ENCODE results near the gene CNBD2.
"Not testable (repeated sequence)": the region's sequence is repeated elsewhere in the genome, so short reads cannot be mapped to it uniquely, and the experiment has no call there.

The CNBD2 gene

GRCh38 chr20:36010076-36010475 is 41.7 kb downstream of the CNBD2 start:
- TF ChIP-seq, protein P1, sequence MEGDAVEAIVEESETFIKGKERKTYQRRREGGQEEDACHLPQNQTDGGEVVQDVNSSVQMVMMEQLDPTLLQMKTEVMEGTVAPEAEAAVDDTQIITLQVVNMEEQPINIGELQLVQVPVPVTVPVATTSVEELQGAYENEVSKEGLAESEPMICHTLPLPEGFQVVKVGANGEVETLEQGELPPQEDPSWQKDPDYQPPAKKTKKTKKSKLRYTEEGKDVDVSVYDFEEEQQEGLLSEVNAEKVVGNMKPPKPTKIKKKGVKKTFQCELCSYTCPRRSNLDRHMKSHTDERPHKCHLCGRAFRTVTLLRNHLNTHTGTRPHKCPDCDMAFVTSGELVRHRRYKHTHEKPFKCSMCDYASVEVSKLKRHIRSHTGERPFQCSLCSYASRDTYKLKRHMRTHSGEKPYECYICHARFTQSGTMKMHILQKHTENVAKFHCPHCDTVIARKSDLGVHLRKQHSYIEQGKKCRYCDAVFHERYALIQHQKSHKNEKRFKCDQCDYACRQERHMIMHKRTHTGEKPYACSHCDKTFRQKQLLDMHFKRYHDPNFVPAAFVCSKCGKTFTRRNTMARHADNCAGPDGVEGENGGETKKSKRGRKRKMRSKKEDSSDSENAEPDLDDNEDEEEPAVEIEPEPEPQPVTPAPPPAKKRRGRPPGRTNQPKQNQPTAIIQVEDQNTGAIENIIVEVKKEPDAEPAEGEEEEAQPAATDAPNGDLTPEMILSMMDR (IDR thresholded peaks at IDR 0.05; ENCODE audit: extremely low read depth, missing control alignments): no peak
- DNase-seq (ENCODE audit: low spot score): no peak

- DNase-seq (ENCODE audit: low spot score): no peak
- TF ChIP-seq, protein P1 (IDR thresholded peaks at IDR 0.05; ENCODE audit: extremely low read depth, missing control alignments): no peak
These were observed 42.4 kb downstream of the CNBD2 start for GRCh38 chr20:36010825-36011224.

- TF ChIP-seq, protein P1 (IDR thresholded peaks at IDR 0.05; ENCODE audit: extremely low read depth, missing control alignments): no peak
- DNase-seq (ENCODE audit: low spot score): no peak
These were observed 47.5 kb downstream of the CNBD2 start for GRCh38 chr20:36015806-36016403.

DNA sequence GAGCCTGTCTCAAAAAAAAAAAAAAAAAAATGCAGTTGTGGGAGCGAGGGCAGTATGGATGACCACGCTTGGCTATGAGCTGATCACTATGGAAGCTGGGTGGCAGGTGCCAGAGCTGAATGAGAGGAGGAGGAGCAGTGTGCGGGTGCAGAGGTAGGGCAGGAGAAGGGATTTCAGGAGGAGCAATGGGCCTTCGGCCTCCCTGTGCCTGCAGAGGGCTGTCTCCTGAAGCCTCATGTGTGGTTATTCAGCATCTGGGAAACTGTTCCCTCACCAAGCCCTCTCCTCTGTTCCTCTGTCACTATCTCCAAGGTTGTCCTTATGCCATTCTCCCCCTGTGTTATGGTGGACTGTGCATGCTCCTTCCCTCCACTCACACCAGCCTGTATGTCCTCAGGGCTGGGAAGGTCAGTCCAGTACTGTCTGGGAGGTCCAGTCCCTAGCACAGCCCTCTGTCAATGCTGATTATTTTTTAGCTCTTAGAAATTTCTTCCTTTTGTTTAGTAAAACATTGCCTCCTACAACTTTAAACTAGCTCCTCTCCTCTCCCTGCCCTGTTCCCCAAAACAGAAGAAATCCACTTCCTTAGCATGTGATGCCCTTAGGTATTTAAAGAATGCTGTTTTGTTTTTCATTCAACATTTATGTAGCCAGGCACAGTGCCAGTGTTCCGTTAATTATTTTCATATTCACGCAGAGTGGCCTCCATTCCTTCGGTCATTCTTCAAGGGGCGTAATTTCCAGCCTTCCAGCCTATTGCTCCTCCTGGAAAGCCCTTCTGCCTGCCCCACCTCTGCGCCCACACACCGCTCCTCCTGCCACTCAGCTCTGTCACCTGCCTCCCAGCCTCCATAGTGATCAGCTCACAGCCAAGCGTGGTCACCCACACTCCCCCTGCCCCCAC is 48.9 kb downstream of the CNBD2 start:
- DNase-seq (ENCODE audit: low spot score): no peak
- TF ChIP-seq, protein P1 (IDR thresholded peaks at IDR 0.05; ENCODE audit: extremely low read depth, missing control alignments): no peak

GRCh38 chr20:36018208-36018988 is 50.0 kb downstream of the CNBD2 start:
- TF ChIP-seq, protein P1 (IDR thresholded peaks at IDR 0.05; ENCODE audit: extremely low read depth, missing control alignments): no peak
- DNase-seq (ENCODE audit: low spot score): no peak

DNA sequence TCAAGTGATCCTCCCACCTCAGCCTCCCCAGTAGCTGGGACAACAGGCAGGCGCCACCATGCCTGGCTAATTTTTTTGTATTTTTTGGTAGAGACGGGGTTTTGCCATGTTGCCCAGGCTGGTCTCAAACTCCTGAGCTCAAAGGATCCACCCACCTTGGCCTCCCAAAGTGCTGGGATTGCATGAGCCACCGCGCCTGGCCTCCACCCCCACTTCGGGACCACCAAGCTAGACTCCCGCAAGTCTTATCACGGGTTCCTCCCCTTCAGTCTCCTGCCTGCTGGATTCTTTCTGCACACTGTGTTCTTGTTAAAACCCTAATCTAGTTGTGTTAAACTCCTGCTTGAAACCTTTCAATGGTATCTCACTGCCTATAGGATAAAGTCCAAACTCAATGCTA is 57.7 kb downstream of the CNBD2 start:
- DNase-seq (ENCODE audit: low spot score): not testable (repeated sequence)

GRCh38 chr20:36028106-36028808 is 59.9 kb downstream of the CNBD2 start:
- TF ChIP-seq, protein P1 (IDR thresholded peaks at IDR 0.05; ENCODE audit: extremely low read depth, missing control alignments): no peak
- DNase-seq (ENCODE audit: low spot score): no peak

All from GM20000 (cell line).